Activated CD4-positive, alpha-beta T cell treated with anti-CD3 and anti-CD28 coated beads, Interleukin-2, amount 10 ng/mL, durations not matched to agents 24 days and 14 days (primary cell): ENCODE measurements around the gene FOXD4L6. TPM values are rescaled to one million over a fixed set of nuclear protein-coding genes. Genes with fewer than 3 reads are reported as not detected.
"Not testable (repeated sequence)": the region's sequence is repeated elsewhere in the genome, so short reads cannot be mapped to it uniquely, and the experiment has no call there.

ENCODE experiments used
- DNase-seq: peaks from one replicate; pipeline ENCODE4 v3.0.0; 2022
- H3K27ac Mint-ChIP-seq: one replicate; pipeline ENCODE4 v1.8.0; 2022; ENCODE audit warnings: mild to moderate bottlenecking, mixed read lengths
- H3K27me3 Mint-ChIP-seq: one replicate; pipeline ENCODE4 v1.8.0; 2022; ENCODE audit warnings: mixed read lengths
- H3K36me3 Mint-ChIP-seq: one replicate; pipeline ENCODE4 v1.8.0; 2022; ENCODE audit warnings: low read depth, mild to moderate bottlenecking, mixed read lengths
- H3K4me1 Mint-ChIP-seq: one replicate; pipeline ENCODE4 v1.8.0; 2021; ENCODE audit warnings: mixed read lengths
- H3K4me3 Mint-ChIP-seq: one replicate; pipeline ENCODE4 v1.8.0; 2022; ENCODE audit warnings: mild to moderate bottlenecking, moderate library complexity, mixed read lengths
- H3K9me3 Mint-ChIP-seq: one replicate; pipeline ENCODE4 v1.8.0; 2021; ENCODE audit warnings: mixed read lengths
- intact Hi-C: fragments of 100-400 bp; cut with micrococcal nuclease; formaldehyde crosslinking; loops from one replicate; pipeline ENCODE4 v1.15.1; 2023
- total RNA-seq: library from RNA; stranded (reverse); gene quantifications from 2 replicates; pipeline ENCODE4 v1.2.3, GENCODE V29; 2022

FOXD4L6 gene
- total RNA-seq, 1 donor from 2014 or later: not detected

DNA sequence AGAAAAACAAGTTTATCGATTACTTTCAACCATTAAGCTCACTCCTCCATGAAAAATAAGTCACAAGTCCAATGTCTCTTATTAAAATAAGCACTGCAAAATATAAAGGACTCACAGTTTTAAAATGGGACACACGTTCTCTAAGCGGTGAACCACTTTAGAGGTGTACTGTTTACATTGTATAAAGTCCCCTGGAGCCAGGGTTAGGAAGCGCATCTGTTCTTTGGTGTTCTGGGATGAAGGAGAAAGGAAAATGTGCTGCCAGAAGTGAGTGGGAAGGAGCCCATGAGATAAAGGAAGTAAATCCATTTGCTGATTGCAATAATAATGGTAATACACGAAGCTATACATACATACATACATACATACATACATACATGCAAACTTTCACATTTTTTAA is 40.6 kb downstream of the FOXD4L6 start:
- DNase-seq, intact Hi-C loops, H3K4me3 Mint-ChIP-seq, H3K4me1 Mint-ChIP-seq, H3K36me3 Mint-ChIP-seq, H3K9me3 Mint-ChIP-seq, H3K27ac Mint-ChIP-seq: not testable (repeated sequence)
- peaks cover 18% of the 10 kb centered on the region for H3K27me3 Mint-ChIP-seq

DNA sequence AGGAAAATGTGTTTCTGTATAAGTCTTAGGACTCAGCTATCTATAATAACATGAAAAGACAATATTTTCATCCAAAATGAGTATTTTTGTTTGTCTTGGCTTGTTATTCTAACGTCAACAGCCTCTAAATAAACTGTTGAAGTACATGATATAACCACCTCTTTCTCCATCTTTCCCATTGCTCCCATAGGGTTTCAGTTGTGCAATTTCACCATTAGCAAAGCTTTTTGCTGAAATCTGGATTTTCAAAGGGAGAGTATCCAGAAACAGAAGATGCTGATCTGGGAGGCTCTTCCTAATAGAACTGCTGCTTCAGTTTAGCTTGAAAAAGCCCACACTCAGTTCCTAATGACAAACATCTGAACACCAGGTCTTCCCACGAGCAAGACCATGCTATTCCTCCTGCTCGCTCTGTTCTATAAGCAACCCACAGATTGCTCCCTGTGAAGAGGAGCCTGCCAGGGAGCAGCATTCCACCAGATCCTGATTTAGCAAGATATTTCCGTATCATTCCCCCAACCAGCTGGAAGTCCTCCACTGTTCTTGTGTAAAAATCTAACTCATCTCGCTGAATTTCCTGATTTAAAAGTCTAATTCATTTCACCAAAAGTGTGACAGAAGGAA is 41.2 kb downstream of the FOXD4L6 start:
- DNase-seq, H3K9me3 Mint-ChIP-seq, H3K4me1 Mint-ChIP-seq, H3K4me3 Mint-ChIP-seq, H3K36me3 Mint-ChIP-seq, intact Hi-C loops, H3K27ac Mint-ChIP-seq: not testable (repeated sequence)
- H3K27me3 Mint-ChIP-seq: peaks cover 23% of the 10 kb centered on the region

DNA sequence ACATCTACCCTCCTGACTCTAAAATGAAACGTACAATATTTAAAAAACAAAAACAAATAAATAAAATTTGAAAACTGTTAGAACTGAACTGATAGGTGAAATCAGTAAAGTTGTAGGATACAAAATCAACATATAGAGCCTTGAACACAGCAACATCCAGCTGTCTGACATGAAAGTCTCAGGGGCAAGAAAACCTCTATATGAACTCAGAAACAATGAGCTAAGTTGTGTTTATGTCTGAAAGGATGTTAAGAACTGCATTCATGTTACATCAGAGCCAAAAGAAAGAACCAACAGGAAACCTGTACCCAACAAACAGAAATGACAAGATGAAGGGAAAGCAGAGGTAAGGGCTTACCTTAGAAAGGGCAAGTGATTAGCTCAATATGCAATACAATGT is 41.8 kb downstream of the FOXD4L6 start:
- H3K27ac Mint-ChIP-seq, H3K4me3 Mint-ChIP-seq, DNase-seq, intact Hi-C loops, H3K36me3 Mint-ChIP-seq, H3K4me1 Mint-ChIP-seq, H3K9me3 Mint-ChIP-seq: not testable (repeated sequence)
- H3K27me3 Mint-ChIP-seq: peaks cover 24% of the 10 kb centered on the region

DNA sequence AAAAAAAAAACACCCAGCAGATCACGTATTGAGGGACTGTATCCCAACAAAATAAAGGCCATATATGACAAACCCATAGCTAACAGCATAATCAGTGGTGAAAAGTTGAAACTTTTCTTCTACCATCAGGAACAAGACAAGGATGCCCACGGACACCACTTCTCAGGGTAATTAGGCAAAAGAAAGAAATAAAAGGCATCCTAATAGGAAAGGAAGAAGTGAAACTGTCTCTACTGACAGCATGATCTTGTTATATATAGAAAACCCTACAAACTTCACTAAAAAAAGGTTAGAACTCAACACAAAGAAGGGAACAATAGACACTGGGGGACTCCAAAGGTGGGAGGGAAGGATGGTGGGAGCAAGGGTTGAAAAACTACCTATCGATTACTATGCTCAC is 42.3 kb downstream of the FOXD4L6 start:
- intact Hi-C loops, H3K27ac Mint-ChIP-seq, H3K4me1 Mint-ChIP-seq, DNase-seq, H3K4me3 Mint-ChIP-seq, H3K36me3 Mint-ChIP-seq, H3K9me3 Mint-ChIP-seq: not testable (repeated sequence)
- H3K27me3 Mint-ChIP-seq: peaks cover 24% of the 10 kb centered on the region

DNA sequence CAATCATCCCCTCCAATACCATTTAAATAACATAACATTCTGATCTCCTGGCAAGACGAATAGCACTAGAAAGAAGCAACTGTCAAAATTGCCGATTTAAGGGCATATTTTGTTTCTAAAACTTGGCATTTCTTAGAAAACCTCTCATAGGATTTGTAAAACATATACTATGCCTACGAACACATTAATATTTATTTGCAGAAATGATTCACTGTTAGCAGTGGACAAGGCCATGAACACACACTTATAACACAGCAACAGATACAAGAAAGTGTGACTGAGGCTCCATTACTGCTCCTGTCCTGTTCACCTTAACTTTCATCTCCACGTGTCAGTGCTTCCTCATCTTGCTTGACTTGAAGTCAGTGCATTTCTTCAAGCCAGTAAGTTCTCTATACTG is 46.1 kb downstream of the FOXD4L6 start:
- H3K4me1 Mint-ChIP-seq, H3K27ac Mint-ChIP-seq, intact Hi-C loops, H3K9me3 Mint-ChIP-seq, H3K36me3 Mint-ChIP-seq, DNase-seq, H3K4me3 Mint-ChIP-seq: not testable (repeated sequence)
- H3K27me3 Mint-ChIP-seq: peaks cover 16% of the 10 kb centered on the region

DNA sequence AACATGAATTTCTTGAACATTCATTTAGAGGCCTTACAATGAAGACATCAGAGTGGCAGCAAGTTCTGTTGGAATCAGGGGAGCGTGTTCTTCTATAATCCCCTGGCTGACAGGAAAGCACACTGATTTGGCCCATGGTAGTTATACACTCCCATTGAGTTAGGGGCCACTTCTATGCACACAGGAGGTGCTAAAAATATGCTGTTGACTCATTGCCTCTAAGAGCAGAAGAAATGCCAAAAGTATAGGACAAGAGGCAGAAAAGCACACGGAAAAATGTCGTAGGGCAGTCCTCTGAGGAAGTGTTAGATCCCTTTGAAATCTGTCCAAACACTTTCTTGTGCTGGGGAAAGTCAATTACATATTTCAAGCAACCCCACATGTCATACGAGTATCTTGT is 49.0 kb downstream of the FOXD4L6 start:
- DNase-seq, H3K9me3 Mint-ChIP-seq, H3K4me1 Mint-ChIP-seq, intact Hi-C loops, H3K4me3 Mint-ChIP-seq, H3K27ac Mint-ChIP-seq, H3K36me3 Mint-ChIP-seq: not testable (repeated sequence)
- H3K27me3 Mint-ChIP-seq: peaks cover 25% of the 10 kb centered on the region

DNA sequence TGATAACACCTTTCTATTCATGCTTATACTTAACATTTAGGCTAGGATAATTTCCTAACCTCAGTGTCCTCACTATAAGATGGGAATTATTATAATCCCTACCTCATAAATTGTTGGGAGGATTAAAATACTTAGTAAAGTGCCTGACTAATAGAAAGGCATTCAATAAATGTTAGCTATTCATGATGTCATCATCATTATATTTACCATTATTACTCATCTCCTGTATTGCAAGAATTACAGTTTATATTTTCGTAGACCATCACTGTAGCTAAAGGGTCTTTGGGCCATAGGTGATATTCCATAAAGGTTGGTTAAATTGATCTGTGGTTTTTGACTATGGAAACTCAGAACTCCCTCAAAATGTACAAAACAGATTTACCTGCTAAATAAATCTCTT is 50.9 kb downstream of the FOXD4L6 start:
- H3K27ac Mint-ChIP-seq, H3K4me1 Mint-ChIP-seq, H3K9me3 Mint-ChIP-seq, DNase-seq, H3K4me3 Mint-ChIP-seq, intact Hi-C loops, H3K36me3 Mint-ChIP-seq: not testable (repeated sequence)
- H3K27me3 Mint-ChIP-seq: peaks cover 32% of the 10 kb centered on the region

Other genes with a start within 250 kb of the FOXD4L6 start
- gene ZNG1F, start 60.6 kb upstream of the FOXD4L6 start, total RNA-seq: 10.2 and 14.8 TPM in 2 replicates